NOMO-1 treated with dmso at 0.1 percent for 144 hours (cell line): ENCODE data around the gene PLAGL2.
A peak's percentile ranks its signal among the peaks of the same experiment; 100 is the strongest.

Experiments
- DNase-seq: peaks from one replicate; lab custom pipeline; 2025; ENCODE audit not compliant: unreplicated experiment; lab: John Stamatoyannopoulos, UW

PLAGL2 gene

DNA sequence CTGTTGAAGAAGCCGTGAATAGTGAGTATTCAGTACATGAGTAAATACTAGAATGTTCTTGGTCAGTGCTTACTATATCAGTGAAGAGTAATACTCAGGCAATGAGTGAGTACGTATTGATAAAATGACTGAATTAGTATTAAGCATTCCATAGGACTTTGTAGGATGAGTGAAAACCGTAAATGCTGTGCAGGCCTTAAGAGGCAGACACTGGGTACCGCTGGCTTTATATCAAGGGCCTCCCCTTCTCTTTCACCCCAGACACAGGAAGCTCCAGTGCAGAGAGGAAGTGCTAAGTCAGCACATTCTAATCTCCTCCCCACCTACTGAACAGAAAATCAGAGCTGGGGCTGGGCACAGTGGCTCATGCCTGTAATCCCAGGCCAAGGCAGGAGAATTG lies 24.3 kb upstream of the PLAGL2 start:
- no peak for DNase-seq

DNA sequence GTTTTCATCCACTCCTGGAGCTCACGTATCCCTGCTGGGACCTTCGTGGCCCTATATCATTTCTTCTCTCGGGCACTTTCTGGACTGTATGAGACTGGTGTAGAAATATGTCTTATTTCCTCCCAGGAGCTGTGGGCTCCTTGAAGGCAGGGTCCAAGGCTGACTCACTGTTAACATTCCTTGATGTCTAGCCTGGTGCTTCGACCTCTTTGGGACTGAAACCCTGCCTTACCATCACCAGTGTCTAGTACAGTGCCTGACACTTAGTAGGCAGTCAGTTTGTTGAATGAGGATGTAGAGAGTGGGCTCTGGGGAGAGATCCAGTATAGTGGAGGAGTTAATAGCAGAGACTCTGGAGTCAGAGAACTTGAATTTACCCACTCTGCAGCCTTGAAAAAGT lies 23.7 kb upstream of the PLAGL2 start:
- DNase-seq = no peak

DNA sequence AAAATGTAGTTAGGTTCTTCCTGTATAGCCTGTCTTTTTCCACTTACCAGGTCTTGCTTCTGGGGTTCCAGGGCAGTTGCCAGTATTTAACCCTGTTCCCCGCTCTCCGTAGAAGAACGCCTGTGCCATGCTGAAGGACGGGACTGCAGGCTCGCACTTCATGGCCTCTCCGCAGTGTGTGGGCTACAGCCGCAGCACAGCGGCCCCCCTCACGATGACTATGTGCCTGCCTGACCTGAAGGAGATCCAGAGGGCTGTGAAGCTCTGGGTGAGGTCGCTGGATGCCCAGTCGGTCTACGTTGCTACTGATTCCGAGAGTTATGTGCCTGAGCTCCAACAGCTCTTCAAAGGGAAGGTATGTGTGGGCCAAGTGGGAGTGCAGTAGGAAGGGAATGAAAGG lies 23.2 kb upstream of the PLAGL2 start:
- DNase-seq = no peak

DNA sequence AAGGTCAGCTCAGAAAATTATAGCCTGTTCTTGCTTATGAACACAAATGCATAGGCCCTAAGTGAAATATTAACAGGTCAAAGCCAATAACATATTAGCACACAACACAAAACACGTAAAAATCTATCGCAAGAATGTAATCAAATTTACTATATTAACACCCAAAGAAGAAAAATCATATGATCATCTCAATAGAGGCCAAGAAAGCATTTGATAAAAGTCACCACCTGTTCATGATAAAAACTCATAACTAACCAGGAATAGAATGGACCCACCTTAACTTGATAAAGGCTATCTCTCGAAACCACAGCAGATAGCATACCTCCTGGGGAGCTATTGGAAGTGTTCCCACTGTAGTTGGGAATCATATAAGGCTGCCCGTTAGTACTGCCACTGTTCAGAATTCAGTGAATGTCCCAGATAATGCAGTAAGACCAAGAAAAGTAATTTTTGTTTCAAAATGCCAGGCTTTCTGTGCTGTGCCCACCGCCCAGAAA lies 21.8 kb upstream of the PLAGL2 start:
- no peak for DNase-seq

DNA sequence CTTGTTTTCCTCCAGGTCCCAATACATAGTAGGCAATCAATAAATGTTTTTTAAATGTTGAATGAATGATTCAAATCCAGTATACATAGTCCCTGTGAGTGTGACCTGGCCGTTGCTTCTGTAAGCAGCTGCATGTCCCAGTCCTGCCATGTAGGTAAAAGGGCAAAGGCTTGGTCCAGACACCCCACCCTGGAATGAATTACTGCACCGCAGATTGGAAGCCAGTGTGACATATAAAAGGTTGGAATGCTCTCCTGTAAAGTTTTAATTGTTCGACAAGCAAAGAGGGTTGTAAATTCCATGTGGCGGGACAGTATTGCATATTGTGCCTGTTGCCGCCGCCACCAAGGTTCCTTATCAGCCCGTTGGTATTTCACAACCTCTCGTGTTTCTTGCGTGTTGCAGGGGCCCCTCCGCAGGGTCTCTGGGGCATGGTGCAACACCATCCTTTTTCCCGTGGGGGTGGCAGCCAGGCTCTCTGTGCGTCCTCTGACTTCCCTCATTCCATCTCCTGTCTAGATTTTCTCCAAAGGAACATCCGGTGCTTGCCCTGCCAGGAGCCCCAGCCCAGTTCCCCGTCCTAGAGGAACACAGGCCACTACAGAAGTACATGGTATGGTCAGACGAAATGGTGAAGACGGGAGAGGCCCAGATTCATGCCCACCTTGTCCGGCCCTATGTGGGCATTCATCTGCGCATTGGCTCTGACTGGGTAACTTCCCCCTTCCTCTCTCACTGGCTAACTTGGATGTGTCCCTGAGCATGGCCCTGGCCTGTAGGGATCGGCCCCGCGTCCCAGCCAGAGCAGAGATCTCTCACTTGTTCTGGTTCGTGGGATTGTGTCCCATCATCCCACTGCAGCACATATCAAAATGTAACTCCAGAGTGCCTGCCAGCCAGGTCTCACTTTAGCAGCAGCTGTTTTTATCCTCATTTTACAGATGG lies 20.5 kb upstream of the PLAGL2 start:
- peak; percentile 85 for DNase-seq

DNA sequence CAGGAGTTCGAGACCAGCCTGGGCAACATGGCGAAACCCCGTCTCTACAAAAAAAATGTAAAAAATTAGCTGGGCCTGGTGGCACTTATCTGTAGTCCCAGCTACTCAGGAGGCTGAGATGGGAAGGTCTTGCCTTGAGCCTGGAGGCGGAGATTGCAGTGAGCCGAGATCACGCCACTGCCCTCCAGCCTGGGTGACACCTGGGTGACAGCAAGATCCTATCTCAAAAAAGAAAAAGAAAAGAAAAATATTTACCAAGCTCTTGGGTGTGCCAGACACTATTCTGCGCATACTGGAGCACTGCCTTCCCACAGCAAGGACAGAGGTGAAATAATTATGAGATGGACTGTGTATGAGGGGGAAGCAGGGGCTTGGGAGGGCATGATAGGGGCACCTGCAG lies 19.8 kb upstream of the PLAGL2 start:
- no peak for DNase-seq

DNA sequence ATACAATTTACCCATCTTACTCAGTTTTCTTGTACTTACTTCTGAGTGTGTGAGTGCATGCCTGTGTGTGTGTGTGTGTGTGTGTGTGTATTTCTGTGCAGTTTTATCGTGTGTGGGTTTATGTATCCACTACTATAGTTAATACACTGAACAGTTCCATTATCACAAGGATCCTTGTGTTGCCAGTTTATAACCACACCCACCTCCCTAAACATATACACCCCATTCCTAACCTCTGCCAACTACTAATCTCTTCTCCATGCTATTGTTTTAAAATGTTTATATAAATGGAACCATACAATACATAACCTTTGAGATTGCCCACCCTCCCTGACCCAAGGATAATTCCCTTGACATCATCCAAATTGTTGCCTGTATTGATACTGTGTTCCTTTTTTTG lies 18.8 kb upstream of the PLAGL2 start:
- no peak for DNase-seq

DNA sequence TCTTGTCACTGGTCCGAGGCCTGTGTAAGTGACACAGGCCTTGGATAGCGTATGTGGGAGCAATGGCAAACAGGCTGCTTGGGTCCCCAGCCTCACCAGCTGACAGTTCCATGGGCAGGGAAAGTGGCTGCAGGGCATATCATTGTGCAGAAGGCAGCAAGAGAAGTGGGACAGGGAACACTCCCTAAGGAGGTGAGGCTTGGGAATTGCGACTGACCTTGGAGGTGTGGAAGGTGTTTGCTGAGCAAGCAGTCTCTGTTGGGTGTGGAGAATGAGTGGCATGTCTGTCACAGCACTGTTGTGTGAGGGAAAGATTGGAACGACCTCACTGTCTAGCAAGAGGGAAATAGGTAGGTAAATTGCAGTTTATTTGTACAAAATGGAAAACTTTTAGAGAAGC lies 16.9 kb upstream of the PLAGL2 start:
- DNase-seq = no peak

DNA sequence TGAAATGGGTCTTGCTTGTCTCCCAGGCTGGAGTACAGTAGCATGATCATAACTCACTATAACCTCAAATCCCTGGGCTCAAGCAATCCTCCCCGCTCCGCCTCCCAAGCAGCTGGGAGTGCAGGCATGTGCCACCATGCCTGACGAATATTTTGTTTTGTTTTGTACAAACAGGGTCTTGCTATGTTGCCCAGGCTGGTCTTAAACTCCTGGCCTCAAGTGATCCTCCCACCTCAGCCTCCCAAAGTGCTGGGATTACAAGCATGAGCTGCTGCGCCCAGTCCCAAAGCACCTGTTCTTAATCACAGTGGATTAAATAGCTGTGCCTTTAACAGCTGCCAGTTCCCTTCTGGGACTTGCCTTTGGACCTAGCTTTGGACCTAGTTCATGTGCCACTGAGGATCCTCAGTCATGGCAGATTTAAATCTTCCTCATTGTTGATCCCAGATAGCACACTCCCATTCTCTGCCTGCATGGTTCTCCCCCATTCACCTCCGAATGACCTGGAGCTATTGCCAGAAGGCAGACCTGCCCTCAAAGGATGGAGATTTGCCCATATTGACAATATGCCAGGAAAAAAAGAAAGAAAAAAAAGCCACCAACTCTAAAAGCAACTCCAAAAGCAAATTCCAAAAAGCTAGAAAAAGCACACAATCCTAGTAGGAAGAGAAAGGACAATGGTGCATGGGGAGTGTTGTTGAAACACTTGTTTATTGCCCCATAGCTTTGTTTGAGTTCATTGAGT lies 10.8 kb upstream of the PLAGL2 start:
- DNase-seq = no peak

DNA sequence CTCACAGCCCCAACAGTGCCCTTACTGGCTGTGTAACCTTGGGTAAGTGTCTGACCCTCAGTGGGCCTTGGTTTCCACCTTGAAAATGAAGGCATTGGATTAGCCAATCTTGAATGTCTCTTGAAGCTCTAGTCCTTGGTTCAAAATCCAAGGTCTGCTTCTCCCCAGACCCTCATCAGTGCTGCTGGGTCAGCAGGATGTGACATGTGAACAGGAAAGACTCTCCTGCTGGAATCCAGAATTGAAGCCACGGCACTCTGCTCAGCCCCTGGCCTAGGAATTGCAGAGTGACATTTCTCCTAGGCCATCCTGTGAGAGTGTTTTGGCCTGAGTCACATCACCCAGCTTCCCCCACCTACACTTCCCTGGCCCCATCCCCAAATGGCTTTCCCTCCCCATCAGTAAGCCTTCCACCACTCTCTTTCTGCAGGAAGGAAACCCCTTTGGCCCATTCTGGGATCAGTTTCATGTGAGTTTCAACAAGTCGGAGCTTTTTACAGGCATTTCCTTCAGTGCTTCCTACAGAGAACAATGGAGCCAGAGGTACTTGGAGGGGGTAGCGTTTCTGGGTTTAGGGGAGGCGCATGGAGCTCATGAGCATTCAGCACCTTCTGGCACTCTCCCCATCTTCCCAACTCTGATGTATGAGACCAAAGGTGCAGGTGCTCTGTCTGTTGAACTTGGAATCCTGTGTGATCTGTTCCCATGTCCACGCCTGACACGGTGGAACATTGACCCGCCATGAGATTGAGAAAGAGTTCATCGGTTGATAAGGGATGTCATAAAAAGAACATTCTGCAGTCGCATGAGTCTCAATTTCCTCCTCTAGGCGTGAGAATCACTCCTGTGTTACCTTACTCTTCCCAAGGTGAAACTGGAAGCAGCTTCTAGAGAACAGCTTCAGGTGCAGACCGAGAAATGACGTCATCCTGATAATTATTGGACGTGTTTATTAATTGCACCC lies 8.9 kb upstream of the PLAGL2 start:
- no peak for DNase-seq

DNA sequence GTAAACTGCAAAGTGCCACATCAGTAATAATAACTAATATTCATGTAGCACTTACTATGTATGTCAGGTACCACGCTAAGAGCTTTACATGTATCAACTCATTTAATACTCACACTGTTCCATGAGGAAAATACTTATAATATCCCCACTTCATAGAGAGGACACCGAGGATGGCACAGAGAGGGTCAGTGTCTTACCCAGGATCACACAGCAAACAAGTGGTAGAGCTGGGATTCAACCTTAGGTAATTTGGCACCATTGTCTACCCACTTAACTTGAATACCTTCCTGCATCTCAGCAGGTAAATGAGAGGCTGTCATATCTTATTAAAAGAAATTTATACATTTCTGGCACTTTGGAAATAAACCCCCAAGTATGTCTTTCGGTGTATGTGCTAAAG lies 8.2 kb upstream of the PLAGL2 start:
- no peak for DNase-seq

DNA sequence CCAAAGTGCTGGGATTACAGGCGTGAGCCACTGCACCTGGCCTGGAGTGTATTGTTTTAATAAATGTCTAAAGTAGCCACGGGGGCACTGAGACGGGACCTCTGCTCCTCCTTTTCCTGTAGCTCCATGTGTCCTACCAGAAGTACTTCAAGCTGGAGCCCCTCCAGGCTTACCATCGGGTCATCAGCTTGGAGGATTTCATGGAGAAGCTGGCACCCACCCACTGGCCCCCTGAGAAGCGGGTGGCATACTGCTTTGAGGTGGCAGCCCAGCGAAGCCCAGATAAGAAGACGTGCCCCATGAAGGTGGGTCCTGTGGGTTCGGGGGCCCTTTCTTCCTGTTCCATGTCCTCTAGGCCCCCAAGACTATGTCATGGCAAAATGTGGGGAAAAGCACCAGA lies 7.6 kb upstream of the PLAGL2 start:
- no peak for DNase-seq

DNA sequence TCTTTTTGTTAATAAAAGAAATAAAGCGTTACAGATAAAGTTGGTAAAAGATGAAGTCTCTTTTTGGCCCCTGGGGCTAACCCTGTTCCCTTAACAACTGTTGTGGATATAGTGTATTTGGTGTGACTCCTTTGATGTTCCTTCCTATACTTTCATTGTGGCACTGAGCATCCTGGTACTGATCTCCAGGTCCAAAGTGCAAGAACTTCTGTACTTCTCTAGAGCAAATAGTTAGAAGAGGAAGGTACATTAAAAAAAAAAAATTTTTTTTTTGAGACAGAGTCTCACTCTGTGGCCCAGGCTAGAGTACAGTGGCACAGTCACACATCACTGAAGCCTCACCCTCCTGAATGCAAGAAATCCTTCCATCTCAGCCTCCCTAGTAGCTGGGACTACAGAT lies 6.3 kb upstream of the PLAGL2 start:
- DNase-seq = no peak

DNA sequence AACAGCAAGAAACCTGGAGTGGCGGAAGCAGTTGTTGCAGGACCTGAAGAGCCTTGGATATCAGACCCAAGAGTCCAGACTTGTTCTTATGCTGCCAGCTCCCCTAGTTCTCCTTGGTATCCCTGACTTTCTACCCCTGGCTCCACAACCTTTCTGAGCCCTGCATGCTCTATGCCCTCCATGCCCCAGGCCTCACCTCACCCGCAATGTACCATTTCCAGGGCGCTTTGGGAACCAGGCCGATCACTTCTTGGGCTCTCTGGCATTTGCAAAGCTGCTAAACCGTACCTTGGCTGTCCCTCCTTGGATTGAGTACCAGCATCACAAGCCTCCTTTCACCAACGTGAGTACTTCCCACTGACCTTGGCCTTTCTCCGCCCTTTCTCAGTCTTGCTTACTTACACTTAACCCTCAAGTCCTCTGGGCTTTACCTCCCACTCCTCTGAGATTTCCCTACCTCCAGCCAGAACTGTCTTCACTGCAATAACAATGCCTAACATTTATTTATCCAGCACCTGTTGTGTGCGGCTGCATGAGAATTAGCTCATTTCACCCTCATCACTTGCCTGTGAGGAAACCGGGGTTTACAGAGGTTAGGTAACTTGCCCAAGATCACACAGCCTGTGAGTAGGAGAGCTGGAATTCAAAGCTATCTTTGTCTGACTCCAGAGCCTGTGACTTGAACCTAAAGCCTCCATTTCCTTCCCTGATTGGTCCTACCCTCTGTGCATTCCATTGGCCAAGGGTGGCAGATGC lies 2.5 kb upstream of the PLAGL2 start:
- DNase-seq = no peak

DNA sequence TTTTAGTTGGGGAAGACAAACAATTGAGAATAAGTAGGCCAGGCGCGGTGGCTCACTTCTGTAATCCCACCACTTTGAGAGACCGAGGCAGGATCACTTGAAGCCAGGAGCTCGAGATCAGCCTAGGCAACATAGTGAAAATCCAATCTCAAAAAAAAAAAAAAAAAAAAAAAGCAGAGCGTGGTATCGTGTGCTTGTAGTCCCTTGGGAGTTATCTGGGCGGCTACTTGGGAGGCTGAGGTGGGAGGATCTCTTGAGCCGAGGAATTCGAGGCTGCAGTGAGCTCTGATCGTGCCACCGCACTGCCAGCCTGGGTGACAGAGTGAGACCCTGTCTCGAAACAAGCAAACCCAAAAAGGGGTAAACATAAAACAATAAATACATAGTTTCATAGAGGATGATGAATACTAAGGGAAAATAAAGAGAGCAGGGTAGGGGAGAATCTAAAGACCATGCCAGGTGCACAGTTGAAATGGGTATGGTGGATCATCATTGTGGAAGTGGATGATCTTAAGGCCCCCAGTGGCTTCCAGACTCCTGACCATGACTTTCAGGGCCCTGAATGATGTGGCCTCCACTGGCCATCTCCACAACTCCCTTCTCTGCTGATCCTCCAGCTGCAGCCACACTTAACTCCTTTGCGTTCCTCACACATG lies 1.1 kb upstream of the PLAGL2 start:
- DNase-seq = no peak

DNA sequence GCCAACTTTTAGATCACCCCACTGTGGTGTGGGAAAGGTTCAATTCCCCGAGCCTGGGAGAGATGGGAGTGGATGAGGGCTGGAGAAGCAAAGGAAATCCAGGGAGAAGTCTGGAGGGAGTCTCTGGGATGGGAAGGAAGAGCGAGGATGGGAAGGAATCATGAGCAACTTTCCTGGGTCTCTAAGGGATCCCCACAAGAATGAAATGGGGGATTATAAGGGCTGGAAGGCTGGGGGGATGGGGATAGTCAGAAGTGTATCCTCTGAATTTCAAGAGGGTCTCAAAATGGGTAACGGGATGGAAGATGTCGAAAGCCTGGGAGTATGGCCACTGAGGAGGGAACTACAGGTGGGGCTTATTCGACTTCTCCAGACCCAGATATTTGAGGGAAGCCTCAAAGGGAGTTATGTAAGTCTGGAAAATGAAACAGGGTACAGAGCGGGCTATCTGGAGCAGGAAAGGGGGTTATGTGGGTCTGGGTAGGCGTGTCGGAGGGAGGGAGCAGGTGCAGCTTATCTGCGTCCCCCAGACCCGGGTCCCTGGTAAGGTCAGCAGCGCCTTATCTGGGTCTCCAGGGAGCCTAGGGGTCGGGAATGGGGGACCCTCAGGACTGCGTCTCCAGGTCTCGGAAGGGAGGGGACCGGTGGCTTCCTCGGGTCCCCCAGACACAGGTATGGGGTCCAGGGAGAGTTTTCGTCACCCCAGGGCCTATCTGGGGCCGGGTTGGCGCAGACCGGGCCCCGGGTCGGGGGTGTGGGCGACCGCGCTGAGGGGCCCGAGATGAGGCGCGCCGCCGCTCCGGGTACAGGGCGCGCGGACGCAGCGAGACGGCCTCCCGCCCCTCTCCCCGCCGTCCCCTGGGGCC lies 550 bp downstream of the PLAGL2 start:
- no peak for DNase-seq

DNA sequence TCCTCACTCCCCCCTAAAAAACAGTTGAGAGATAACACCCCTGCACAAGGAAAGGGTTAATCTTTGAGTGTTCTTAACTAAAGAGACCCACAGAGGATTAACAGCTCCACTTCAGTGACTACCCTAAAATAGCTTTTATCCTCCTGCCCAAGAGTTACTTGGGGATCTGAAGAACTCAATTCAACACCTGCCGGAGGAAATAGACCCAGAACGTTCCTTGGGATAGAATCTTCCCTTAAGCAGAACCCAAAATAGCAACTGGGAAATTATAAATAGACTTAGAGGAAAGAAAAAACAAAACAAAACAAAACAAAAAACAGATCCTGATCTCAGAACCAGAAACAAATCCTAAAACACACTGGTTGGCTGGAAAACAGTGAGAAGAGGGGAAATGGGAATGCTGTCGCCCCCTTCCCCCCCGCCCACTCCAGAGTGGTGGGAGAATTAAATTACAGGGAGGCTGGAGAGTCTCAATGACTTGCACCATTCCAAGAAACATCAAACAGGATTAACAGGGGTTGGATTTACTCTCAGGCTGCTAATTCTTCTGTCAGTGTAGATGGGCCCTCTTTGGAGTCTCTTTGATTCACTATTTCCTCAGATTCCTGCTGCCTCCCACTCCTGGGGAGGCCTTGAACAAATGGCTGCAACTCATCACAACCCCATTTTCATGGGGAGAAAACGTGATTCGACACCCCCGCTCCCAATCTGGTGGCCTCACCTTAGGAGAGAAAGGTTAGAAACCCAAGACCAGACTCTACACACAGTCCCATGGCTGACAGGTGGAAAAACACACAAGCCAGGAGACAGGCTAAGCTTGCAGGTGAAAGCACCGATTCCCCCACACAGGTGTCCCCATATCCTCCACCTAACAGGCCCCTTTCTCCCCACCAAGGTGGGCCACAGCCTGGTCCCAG lies 1.4 kb downstream of the PLAGL2 start:
- DNase-seq = no peak
